GM18858 (cell line): ENCODE data around the gene CDC45.

Experiments used
- ATAC-seq: cut with Tn5 transposase; IDR thresholded peaks from one replicate; pipeline ENCODE4 v1.9.1; 2021; ENCODE audit not compliant: unreplicated experiment

The CDC45 gene

GRCh38 chr22:19492504-19493174, 12.9 kb downstream of the CDC45 start:
- ATAC-seq = no peak

GRCh38 chr22:19494001-19494560, 14.4 kb downstream of the CDC45 start:
- no peak for ATAC-seq

GRCh38 chr22:19494676-19495173, 15.0 kb downstream of the CDC45 start:
- ATAC-seq = no peak

GRCh38 chr22:19495562-19496323, 16.0 kb downstream of the CDC45 start:
- ATAC-seq = no peak

GRCh38 chr22:19496324-19496630, 16.6 kb downstream of the CDC45 start:
- ATAC-seq = no peak

GRCh38 chr22:19497245-19497644, 17.5 kb downstream of the CDC45 start:
- ATAC-seq = no peak

GRCh38 chr22:19498154-19498865, 18.6 kb downstream of the CDC45 start:
- no peak for ATAC-seq

- no peak for ATAC-seq
Measured at GRCh38 chr22:19498866-19499190, 19.1 kb downstream of the CDC45 start.

- no peak for ATAC-seq
Measured at GRCh38 chr22:19499236-19499879, 19.6 kb downstream of the CDC45 start.

GRCh38 chr22:19499880-19500242, 20.1 kb downstream of the CDC45 start:
- no peak for ATAC-seq

- no peak for ATAC-seq
Measured at GRCh38 chr22:19501897-19502447, 22.3 kb downstream of the CDC45 start.

- no peak for ATAC-seq
Measured at GRCh38 chr22:19503367-19503766, 23.6 kb downstream of the CDC45 start.

- ATAC-seq = no peak
Measured at GRCh38 chr22:19503869-19504268, 24.1 kb downstream of the CDC45 start.

- ATAC-seq = no peak
Measured at GRCh38 chr22:19504900-19505734, 25.4 kb downstream of the CDC45 start.

GRCh38 chr22:19505735-19506126, 26.0 kb downstream of the CDC45 start:
- no peak for ATAC-seq

GRCh38 chr22:19506212-19506611, 26.5 kb downstream of the CDC45 start:
- ATAC-seq = no peak

- ATAC-seq = no peak
Measured at GRCh38 chr22:19507534-19507861, 27.8 kb downstream of the CDC45 start.

GRCh38 chr22:19508024-19508776, 28.5 kb downstream of the CDC45 start:
- ATAC-seq = no peak

- no peak for ATAC-seq
Measured at GRCh38 chr22:19509191-19509590, 29.5 kb downstream of the CDC45 start.

GRCh38 chr22:19509923-19510322, 30.2 kb downstream of the CDC45 start:
- ATAC-seq = no peak
